GM12878 (cell line): ENCODE data around the gene DAGLA.

Source experiments
- JUND ChIP-seq: IDR thresholded peaks from 2 replicates; pipeline ENCODE4 v1.6.1; 2012; ENCODE audit warnings: low read depth, mild to moderate bottlenecking, low read length, improper control_type of control experiment, moderate library complexity
- TARDBP ChIP-seq: IDR thresholded peaks from 2 replicates; pipeline ENCODE4 v1.6.1; 2016; ENCODE audit warnings: borderline replicate concordance

- TF ChIP-seq JUND (no peak), TARDBP (no peak)
These were observed 29.2 kb upstream of the DAGLA start for GRCh38 chr11:61650781-61651571.
